GM19023 (cell line): ENCODE measurements around the gene MYO15A.

Experiments used
- ATAC-seq: cut with Tn5 transposase; IDR thresholded peaks from one replicate; pipeline ENCODE4 v1.9.1; 2021; ENCODE audit warnings: mild to moderate bottlenecking, moderate library complexity; ENCODE audit not compliant: unreplicated experiment

MYO15A gene

DNA sequence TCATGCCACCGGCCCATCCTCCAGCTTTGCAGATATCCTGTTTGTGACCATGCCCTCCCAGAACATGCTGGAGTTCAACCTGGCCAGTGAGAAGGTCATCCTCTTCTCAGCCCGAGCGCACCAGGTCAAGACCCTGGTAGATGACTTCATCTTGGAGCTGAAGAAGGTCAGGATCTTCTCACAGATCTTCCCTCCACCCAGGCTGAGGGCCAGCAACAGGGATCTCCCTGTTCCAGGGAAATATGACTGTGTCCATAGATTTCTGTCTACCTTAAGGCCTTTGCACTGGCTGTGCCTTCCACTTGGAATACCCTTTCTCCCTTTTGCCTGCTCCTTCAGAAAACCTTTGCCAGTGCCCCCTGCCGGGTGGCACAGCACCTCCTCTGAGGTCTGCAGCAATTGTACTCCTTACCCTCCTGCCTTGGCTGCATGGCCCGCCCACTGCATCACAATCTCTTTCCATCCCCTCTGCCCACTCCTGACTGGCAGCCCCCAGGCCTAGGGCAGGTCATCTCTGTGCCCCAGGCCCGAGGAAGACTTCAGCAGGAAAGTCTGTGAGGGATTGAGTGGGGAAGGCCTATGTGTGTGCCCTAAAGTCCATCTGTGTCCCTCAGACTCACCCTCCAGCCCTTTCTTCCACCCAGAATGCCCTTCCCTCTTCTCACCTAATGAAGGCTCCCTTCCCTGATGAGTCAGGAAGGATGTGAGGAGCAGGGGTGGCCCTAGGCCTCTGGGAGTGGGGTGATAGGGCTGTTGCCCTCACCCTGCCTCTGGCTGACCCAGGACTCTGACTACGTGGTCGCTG is 47.8 kb downstream of the MYO15A start:
- ATAC-seq = no peak

DNA sequence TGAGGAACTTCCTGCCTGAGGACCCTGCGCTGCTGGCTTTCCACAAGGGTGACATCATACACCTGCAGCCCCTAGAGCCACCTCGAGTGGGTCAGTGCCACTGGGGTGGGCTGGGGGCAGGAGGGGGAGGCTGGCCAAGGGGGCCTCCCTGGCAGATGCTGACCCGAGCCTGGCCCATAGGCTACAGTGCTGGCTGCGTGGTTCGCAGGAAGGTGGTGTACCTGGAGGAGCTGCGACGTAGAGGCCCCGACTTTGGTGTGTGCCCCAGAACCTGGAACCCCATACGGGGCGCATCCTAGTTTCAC is 48.4 kb downstream of the MYO15A start:
- ATAC-seq = no peak

DNA sequence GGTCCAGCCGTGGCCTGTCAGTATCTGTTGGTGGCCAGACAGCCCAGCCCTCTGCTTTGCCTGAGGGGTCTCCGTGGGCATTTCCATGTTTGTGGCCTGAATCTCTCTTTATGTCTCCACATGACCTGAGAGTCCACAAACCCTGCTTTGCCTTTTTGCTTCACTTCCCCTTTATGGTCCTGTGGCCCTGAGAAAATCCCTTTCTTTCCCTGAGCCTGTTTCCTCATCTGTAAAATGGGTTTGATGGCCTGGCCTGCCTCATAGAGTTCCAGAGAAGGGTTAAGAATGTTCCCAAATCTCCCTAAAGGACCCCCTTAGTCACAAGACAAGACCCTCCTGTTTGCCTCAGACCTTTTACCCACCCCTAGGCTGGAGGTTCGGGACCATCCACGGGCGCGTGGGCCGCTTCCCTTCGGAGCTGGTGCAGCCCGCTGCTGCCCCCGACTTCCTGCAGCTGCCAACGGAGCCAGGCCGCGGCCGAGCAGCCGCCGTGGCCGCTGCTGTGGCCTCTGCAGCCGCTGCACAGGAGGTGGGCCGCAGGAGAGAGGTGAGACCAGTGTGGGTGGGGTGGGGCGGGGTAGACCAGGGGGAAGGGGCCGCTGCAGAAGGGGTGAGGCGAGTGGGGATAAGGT is 48.9 kb downstream of the MYO15A start:
- ATAC-seq = no peak

DNA sequence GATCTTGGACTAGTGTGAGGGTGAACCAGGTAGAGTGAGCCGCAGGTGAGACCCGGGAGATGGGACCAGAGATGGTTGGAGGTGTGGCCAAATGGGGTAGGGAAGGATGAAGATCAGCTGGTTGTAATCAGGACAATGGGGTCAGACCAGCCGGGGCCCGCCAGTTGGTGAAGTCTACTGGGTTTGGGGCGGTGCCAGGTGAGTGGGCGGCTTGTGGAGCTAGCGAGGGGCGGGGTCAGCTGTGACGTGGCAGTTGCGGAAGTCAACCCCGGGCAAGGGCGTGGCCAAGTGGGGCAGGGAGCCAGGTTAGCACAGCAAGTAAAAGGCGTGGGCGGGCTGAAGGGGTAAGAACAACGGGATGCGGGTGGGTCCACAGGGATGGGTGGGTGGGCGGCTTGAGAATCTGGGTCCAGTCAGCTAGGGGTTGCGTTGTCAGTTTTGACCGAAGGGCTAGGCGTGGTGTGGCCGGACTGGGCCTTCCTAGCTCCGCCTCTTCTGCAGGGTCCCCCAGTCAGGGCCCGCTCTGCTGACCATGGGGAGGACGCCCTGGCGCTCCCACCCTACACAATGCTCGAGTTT is 49.6 kb downstream of the MYO15A start:
- ATAC-seq = peak; percentile 43

DNA sequence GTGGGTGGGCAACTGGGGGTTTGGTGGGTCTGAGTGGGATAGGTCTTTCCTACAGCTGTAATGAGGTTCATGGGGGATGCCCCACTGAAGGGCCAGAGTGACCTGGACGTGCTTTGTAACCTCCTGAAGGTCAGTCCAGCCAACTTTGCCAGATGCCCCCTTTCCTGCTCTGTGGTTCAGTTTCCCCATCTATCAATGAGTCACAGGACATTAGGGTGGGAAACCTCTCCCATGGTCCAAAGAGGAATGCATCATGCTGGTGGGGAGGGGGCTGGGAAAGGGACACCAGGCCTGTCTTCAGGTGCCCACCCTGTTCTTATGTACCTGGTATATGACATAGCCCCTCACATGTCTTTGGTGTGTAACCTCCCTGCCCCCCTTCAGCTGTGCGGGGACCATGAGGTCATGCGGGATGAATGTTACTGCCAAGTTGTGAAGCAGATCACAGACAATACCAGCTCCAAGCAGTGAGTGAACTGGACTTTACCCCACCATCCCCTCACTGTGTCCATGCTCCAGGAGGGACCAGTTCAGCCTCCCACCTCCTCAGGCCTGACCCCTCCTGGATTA is 51.1 kb downstream of the MYO15A start:
- no peak for ATAC-seq

DNA sequence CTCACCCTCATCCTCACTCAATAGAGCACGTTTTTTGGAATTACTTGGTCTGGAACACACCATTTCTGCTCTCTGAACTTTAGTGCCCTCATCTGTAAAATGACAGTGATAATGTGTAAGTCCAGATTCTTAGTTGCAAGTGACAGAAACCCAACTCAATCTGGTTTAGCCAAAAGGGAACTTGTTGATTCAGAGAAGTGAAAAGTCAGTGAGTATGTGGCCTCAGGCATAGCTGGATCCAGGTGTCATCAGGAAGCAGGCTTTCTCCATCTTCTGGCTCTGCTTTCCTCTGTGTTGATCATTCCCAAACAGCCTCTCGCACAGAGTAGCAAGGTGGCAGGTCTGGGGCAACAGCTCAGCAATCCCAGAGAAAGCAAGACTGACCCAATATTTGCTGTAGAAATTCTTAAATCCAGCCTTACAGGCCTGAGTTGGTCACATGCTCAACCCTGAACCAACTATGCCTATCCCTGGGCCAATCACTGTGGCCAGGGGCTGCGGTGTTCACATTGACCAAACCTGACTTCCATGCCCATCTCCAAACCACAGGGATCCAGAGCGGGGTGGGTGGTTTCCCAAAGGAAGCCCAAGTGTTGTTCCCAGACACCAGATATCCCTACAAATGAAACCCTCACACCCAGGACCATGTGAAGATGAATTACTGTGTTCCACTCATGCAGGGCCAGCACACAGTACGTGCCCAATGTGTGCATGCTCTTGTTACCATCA is 51.7 kb downstream of the MYO15A start:
- ATAC-seq = no peak

DNA sequence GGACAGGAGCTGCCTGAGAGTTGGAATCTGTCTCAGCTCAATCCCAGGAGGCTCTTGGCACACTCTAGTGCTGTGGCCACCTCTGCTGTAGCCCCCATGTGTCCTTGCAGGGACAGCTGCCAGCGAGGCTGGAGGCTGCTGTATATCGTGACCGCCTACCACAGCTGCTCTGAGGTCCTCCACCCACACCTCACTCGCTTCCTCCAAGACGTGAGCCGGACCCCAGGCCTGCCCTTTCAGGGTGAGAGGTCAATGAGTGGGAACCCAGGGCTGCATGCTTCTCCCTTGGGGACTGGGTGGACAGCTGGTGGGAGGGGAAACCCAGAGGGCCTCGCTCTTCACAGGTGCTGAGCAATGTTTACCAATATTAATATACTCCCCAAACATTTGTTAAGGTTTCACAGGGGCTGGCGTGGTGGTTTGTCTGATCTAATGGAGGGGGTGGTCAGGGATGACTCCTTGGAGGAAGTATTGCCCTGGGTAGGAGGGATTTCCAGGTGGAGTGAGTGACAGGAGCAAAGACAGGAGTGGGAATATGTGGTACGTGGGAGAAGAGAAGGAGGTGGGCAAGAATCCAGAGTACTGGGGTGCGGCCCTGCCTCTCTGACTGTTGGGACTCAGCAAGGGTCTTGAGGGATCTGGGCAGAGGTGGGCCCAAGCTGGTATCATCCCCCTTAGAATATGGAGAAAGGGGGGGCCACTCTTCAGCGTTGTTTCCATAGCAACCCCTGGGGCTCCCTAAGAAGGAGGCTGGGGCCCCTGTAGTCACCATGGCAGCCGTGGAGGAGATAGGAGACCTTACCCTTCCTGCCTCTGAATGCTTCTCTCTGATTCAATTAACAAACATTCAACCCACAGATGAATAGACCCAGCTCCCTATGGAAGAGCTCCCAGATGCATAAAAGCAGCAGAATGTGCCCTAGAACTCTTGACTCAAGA is 52.9 kb downstream of the MYO15A start:
- ATAC-seq = peak; percentile 63

DNA sequence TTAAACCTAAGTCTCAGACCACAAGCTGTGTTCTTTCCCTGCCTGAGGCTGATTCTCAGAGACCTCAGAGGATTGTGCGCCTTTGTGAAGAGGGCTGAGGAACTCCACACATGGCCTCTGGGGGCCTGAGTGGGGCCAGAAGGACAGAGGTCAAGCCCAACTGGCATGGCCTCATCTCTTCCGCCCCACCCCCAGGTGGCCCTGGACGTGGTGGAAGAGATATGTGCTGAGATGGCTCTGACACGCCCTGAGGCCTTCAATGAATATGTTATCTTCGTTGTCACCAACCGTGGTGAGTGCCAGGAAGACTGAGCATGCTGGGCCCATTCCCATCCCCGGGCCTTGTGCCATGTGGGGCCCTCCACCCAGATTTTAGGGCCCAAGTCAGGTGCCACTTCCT is 55.0 kb downstream of the MYO15A start:
- ATAC-seq = no peak

DNA sequence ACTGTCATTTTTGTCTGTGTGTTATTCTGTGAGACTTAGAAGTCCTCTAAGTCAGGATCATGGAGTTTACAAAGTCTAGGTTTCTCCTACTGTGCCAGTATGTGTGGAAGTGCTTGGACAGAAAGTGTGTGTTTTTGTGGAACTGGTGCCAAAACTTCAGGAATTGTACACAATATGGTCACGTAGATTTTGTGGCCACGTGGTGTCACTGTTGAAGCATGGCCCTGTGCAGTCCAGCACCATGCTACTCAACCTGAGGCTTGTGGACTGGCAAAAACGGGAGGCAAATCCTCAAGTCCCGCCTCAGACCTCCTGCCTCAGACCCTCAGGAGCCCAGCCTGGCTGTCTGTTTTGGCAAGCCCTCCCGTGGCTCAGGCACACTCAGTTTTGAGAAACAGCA is 58.3 kb downstream of the MYO15A start:
- ATAC-seq = no peak

DNA sequence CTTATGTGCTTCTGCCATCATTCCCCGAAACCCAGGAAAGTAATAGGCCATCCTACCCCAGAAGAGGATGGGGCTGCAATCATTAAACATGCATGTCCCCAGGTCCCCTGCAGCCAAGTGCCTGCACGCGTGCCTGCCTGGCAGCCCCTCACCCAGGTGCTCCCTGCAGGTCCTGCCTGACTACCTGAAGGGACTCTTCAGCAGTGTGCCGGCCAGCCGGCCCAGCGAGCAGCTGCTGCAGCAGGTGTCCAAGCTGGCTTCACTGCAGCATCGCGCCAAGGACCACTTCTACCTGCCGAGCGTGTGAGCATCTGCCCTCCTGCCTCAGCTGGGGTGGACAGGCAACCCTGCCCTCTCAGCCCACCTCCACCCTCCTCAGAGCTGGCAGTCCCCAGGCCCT is 58.9 kb downstream of the MYO15A start:
- no peak for ATAC-seq

DNA sequence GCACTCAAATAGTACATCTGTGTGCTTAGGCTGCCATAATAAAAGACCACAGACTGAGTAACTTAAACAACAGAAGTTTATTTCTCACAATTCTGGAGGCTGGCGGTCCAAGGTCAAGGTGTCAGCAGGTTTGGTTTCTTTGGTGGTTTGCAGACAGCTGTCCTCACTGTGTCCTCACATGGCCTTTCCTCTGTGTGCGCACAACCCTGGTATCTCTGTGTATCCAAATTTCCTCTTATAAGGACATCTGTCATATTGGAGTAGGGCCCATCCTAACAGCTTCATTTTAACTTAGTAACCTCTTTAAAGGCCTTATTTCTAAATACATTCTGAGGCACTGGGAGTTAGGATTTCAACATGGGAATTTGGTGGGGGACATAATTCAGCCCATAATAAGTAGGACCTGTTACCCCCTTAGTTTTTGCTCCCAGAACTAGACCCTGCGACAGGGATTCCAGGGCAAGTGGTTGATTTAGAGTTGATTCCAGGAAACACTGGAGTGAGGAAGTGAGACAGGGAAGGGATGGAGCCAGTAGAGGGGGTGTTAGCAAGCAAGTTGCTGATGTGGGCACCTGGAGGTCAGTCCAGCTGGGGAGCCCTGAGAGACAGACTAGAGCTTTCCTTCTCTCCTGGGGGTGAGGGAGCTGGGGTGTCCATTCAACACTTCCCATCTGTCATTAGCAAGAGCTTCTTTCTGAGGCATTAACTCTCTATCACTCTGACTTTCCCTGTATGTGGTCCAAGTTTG is 64.1 kb downstream of the MYO15A start:
- no peak for ATAC-seq

DNA sequence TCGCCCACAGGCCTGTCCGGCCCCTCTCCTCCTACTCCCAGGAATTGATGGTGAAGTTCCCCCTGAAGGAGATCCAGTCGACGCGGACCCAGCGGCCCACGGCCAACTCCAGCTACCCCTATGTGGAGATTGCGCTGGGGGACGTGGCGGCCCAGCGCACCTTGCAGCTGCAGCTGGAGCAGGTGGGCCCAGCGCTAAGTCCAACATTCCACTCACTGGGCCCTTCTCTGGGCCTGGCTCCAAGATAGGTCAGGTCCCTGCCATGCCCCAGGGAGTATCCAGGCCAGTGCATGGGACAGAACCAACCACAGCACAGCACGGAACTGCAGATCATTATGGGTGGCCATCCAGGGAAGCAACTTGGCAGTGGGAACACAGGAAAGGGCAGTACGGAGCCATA is 65.2 kb downstream of the MYO15A start:
- no peak for ATAC-seq

DNA sequence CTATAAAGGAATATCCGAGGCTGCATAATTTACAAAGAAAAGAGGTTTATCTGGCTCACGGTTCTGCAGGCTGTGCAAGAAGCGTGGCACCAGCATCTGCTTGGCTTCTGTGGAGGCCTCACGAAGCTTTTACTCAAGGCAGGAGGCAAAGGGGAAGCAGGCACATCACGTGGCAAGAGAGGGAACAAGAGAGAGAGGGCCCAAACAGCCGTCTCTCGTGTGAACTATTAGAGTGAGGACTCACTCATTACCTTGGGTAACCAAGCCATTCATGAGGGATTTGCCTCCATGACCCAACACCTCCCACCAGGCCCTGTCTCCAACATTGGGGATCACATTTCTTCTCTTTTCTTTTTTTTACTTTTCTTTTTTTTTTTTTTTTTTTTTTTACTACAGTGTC is 67.6 kb downstream of the MYO15A start:
- ATAC-seq = no peak

DNA sequence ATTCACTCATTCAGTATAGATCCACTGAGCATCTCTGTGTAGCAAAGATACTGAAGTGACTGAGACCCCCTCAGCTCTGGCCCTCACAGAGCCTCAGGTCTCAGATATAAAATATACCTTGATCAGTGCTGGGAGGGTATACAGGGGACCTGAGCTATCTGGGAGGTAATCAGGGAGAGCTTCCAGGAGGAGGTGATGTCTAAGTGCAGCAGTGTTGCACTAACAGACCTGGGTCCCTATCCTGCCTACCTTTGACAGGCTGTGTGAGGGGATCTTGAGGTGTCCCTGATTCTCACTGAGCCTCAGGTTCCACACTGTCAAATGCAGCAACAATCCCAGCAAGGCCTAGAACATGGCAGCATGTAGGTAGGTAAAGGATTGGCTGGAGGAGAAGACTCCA is 68.6 kb downstream of the MYO15A start:
- ATAC-seq = no peak

DNA sequence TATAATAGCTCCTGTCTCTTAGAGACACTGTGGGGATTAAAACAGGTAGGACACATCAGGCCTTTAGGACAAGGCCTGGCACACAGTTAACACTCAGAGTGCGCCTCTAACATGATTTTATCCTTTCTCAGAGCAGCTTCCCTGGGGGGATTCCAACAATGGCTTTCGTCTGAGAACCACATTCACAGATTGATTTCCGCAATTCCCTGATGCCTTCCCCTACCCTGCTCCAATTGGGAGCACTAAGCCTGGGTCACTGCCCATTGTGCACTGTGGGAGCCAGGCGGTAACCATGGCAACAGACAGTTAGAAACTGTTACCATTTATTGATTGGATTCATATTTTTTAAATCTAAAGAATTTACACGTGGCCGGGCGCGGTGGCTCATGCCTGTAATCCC is 69.2 kb downstream of the MYO15A start:
- no peak for ATAC-seq

DNA sequence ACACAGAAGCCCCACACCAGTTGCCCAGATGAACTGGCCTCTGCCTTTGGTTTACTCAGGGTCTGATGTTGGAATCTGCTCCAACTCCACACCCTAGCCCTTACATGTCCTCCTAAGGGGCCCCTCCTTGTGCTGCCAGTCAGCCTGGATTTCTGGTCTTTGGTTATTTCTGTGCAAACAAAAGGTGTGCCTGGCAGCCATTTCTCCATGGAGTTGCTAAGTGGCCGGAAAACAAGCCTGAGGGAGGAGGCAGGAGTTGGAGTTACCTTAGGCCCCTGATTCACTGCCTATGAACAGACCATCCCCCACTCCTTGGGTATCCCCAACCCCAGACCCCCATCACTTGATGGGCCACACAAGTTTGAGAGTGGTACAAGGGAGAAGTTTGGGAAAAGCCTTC is 70.6 kb downstream of the MYO15A start:
- no peak for ATAC-seq

DNA sequence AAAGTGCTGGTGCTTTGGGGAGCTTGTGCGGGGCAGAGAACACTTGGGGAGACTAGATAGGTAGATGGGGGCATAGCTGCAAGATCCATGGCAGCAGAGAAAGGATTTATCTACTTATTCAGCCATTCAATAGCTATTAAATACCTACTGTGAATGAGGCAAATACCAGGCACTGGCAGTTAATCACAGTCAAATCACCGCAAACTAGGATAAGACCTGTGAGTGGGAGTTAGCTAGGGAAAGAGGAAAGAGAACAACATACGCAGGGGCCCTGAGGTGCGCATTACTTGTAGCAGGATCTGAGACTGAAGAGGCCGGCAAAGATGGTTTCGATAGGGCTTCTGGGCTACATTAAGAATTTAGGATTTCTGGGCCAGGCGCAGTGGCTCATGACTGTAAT is 71.2 kb downstream of the MYO15A start:
- ATAC-seq = no peak

DNA sequence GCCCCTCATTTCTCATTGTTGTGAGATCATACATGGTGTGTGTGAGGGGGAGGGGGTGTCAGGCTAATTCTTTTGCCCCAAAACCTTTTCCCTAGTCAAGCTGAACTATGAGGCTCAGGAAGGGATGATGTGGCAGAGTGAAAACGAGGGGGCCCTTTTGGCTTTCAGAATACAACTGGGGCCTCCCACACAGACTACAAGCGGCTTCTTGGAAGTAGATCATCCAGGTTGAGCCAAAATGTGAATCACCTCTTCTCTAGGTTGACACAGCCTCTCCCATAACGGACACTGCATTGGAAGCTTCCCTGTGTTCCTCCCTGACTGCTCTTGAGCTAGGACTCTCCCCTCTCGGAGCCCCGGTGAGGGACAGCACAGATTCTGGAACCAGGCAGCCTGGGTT is 72.8 kb downstream of the MYO15A start:
- no peak for ATAC-seq

DNA sequence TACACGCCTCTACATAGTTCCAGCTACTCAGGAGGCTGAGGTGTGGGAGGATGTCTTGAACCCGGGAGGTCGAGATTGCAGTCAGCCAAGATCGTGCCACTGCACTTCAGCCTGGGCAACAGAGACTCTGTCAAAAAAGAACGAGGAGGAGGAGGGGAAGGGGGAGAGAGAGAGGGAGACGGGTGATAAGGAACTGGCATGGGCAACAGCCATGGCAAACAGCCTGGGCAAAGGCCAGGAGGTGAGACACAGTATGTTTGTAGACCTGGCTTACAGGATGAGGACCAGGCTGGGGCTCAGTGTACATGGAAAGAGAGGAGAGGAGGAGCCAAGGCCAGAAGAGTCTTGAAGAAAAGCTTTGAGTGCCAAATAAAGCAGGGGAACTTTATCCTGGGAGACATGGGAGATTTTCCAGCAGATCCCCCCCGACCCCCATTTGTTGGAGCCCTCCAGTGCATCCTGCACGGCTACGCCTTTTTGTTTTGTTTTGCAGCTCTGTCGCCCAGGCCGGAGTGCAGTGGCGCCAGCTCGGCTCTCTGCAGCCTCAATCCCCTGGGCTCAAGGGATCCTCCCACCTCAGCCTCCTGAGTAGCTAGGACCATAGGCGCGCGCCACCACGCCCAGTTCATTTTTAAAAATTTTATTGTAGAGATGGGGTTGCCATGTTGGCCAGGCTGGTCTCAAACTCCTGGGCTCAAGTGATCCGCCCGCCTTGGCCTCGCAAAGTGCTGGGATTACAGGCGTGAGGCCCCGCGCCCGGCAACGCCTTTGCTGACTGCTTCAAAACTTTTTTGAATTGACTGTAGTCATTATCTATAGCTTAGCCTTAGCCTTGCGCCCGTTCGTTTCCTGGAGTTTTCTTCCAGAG is 73.8 kb downstream of the MYO15A start:
- no peak for ATAC-seq
